Hematopoietic multipotent progenitor cell treated with erythropoietin and hydrocortisone succinate and interleukin-3 and kit ligand, for 17 days (in vitro differentiated cells): Measurements from ENCODE around the gene FNTB.
"Not testable (repeated sequence)": the region's sequence is repeated elsewhere in the genome, so short reads cannot be mapped to it uniquely, and the experiment has no call there.

Experiments
- DNase-seq: peaks from one replicate; pipeline ENCODE4 v3.0.0-alpha.2; 2015; ENCODE audit warnings: low spot score

Gene FNTB

GRCh38 chr14:65015391-65015790, 28.7 kb downstream of the FNTB start:
- no peak for DNase-seq

- no peak for DNase-seq
These were observed 29.8 kb downstream of the FNTB start for GRCh38 chr14:65016471-65016870.

- peak; percentile 25 for DNase-seq
These were observed 33.4 kb downstream of the FNTB start for GRCh38 chr14:65019944-65020566.

- no peak for DNase-seq
These were observed 38.3 kb downstream of the FNTB start for GRCh38 chr14:65024957-65025356.

- DNase-seq, result no peak
These were observed 39.1 kb downstream of the FNTB start for GRCh38 chr14:65025818-65026217.

GRCh38 chr14:65026526-65026925, 39.8 kb downstream of the FNTB start:
- no peak for DNase-seq

GRCh38 chr14:65027127-65027799, 40.6 kb downstream of the FNTB start:
- no peak for DNase-seq

GRCh38 chr14:65028937-65029336, 42.2 kb downstream of the FNTB start:
- DNase-seq, result no peak

- DNase-seq, result not testable (repeated sequence)
These were observed 44.6 kb downstream of the FNTB start for GRCh38 chr14:65031321-65031720.

GRCh38 chr14:65032319-65032718, 45.6 kb downstream of the FNTB start:
- DNase-seq, result no peak

- DNase-seq, result no peak
These were observed 46.5 kb downstream of the FNTB start for GRCh38 chr14:65033181-65033580.

GRCh38 chr14:65034021-65034420, 47.3 kb downstream of the FNTB start:
- no peak for DNase-seq

- no peak for DNase-seq
These were observed 48.4 kb downstream of the FNTB start for GRCh38 chr14:65035049-65035448.

GRCh38 chr14:65038966-65039365, 52.3 kb downstream of the FNTB start:
- no peak for DNase-seq

GRCh38 chr14:65040666-65041433, 54.2 kb downstream of the FNTB start:
- no peak for DNase-seq

GRCh38 chr14:65041434-65041915, 54.8 kb downstream of the FNTB start:
- no peak for DNase-seq

GRCh38 chr14:65042296-65042695, 55.6 kb downstream of the FNTB start:
- DNase-seq, result no peak

GRCh38 chr14:65042731-65043372, 56.2 kb downstream of the FNTB start:
- peak; percentile 59 for DNase-seq

GRCh38 chr14:65043893-65044595, 57.3 kb downstream of the FNTB start:
- no peak for DNase-seq

- DNase-seq, result peak; percentile 65
These were observed 57.9 kb downstream of the FNTB start for GRCh38 chr14:65044596-65044959.

GRCh38 chr14:65045006-65045405, 58.3 kb downstream of the FNTB start:
- no peak for DNase-seq

GRCh38 chr14:65045709-65046108, 59.0 kb downstream of the FNTB start:
- no peak for DNase-seq
